Right lobe of liver (tissue), 4 donors: ENCODE results near the gene WSB2.

Experiments
- POLR2A ChIP-seq: fragments of 450-650 bp; IDR thresholded peaks from one replicate; pipeline ENCODE4 v1.6.1; 2017; ENCODE audit warnings: antibody characterized with exemption, mild to moderate bottlenecking
- TF ChIP-seq, protein P1 (sequence below), 4 donors: fragments of 200-600 bp in 3 of 4; fragments of 450-650 bp in 1 of 4; IDR thresholded peaks; one replicate each; pipeline versions ENCODE4 v1.5.1 to v1.8.0; 2016 to 2022; ENCODE audit warnings: antibody characterized with exemption in 4 of 4, mild to moderate bottlenecking in 2 of 4
- donor health status: DM: no; HTN: no; CAD: no.
- donor health status: DM: no; HTN: no; CAD: no.
- donor health status: DM: no; HTN: yes; CAD: no.

DNA sequence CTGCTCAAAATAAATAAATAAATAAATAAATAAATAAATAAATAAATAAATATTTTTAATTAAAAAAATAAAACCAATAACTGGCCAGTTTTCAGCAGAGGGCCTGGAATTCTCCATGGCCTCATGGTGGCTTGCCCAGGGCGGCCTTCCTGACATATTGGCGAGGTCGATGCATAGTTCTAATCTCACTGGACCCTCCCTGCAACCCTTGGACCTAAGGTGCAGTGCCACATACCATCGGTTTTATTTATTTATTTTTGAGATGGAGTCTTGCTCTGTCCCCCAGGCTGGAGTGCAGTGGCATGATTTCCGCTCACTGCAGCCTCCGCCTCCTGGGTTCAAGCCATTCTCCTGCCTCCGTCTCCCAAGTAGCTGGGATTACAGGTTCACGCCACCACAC lies 46.7 kb upstream of the WSB2 start:
- TF ChIP-seq, protein P1, sequence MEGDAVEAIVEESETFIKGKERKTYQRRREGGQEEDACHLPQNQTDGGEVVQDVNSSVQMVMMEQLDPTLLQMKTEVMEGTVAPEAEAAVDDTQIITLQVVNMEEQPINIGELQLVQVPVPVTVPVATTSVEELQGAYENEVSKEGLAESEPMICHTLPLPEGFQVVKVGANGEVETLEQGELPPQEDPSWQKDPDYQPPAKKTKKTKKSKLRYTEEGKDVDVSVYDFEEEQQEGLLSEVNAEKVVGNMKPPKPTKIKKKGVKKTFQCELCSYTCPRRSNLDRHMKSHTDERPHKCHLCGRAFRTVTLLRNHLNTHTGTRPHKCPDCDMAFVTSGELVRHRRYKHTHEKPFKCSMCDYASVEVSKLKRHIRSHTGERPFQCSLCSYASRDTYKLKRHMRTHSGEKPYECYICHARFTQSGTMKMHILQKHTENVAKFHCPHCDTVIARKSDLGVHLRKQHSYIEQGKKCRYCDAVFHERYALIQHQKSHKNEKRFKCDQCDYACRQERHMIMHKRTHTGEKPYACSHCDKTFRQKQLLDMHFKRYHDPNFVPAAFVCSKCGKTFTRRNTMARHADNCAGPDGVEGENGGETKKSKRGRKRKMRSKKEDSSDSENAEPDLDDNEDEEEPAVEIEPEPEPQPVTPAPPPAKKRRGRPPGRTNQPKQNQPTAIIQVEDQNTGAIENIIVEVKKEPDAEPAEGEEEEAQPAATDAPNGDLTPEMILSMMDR (IDR thresholded peaks at IDR 0.05) = no peak
- TF ChIP-seq POLR2A = no peak
